RWPE2 (cell line): ENCODE data around the gene ITPKB.

ENCODE experiments used
- ATAC-seq: fragments of 200-7000 bp; cut with Tn5 transposase; 3 replicates; pipeline ENCODE4 v1.9.1; 2021; ENCODE audit warnings: low read depth
- DNase-seq: peaks from one replicate; pipeline ENCODE4 v3.0.0-alpha.2; 2020; ENCODE audit warnings: low spot score
- H3K27ac ChIP-seq: fragments of 450-650 bp; 2 replicates; pipeline ENCODE4 v1.5.1; 2017; ENCODE audit warnings: mild to moderate bottlenecking; ENCODE audit not compliant: poor library complexity, severe bottlenecking
- H3K27me3 ChIP-seq: fragments of 250-450 bp; sonication (Bioruptor Pico); 2 replicates; pipeline ENCODE4 v1.5.1; 2021; ENCODE audit warnings: mild to moderate bottlenecking, moderate library complexity; ENCODE audit not compliant: insufficient read depth, poor library complexity, severe bottlenecking
- H3K36me3 ChIP-seq: fragments of 250-450 bp; sonication (Bioruptor Pico); 2 replicates; pipeline ENCODE4 v1.5.1; 2020; ENCODE audit warnings: low read depth, mild to moderate bottlenecking, moderate library complexity
- H3K4me1 ChIP-seq: fragments of 250-450 bp; sonication (Bioruptor Pico); 2 replicates; pipeline ENCODE4 v1.5.1; 2021; ENCODE audit warnings: mild to moderate bottlenecking, moderate library complexity; ENCODE audit not compliant: insufficient read depth, poor library complexity, severe bottlenecking
- H3K4me3 ChIP-seq: fragments of 250-450 bp; sonication (Bioruptor Pico); 2 replicates; pipeline ENCODE4 v1.5.1; 2021; ENCODE audit warnings: mild to moderate bottlenecking, moderate library complexity; ENCODE audit not compliant: severe bottlenecking
- H3K9me3 ChIP-seq: fragments of 250-450 bp; sonication (Bioruptor Pico); 2 replicates; pipeline ENCODE4 v1.5.1; 2021; ENCODE audit warnings: mild to moderate bottlenecking, moderate library complexity; ENCODE audit not compliant: severe bottlenecking
- CTCF ChIP-seq: fragments of 450-650 bp; IDR thresholded peaks from one replicate; pipeline ENCODE4 v1.5.1; 2017; ENCODE audit warnings: mild to moderate bottlenecking, moderate library complexity; ENCODE audit not compliant: poor library complexity, severe bottlenecking

The ITPKB gene

DNA sequence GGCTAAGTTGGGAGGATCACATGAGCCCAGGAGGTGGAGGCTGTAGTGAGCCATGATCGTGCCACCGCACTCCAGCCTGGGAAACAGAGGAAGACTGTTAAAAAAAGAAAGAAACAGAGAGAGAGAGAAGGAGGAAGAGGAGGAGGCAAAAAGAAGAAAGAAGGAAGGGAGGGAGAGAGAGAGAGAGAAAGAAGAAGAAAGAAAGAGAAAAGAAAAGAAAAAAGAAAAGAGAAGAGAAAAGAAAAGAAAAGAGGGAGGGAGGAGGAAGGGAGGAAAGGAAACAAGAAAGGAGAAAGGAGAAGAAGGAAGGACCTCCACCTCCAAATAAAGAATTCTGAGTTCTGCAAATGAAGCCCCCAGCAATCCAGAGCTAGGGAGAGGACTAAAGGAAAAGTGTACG is 108.5 kb downstream of the ITPKB start:
- Histone ChIP-seq H3K9me3 (no peaks in the 10 kb centered on the region), H3K27ac (no peak overlapping the region), H3K4me3 (no peak overlapping the region), H3K4me1 (no peaks in the 10 kb centered on the region), H3K36me3 (no peaks in the 10 kb centered on the region), H3K27me3 (no peaks in the 10 kb centered on the region)
- ATAC-seq (no peak), DNase-seq (no peak)
- TF ChIP-seq CTCF: no peak

DNA sequence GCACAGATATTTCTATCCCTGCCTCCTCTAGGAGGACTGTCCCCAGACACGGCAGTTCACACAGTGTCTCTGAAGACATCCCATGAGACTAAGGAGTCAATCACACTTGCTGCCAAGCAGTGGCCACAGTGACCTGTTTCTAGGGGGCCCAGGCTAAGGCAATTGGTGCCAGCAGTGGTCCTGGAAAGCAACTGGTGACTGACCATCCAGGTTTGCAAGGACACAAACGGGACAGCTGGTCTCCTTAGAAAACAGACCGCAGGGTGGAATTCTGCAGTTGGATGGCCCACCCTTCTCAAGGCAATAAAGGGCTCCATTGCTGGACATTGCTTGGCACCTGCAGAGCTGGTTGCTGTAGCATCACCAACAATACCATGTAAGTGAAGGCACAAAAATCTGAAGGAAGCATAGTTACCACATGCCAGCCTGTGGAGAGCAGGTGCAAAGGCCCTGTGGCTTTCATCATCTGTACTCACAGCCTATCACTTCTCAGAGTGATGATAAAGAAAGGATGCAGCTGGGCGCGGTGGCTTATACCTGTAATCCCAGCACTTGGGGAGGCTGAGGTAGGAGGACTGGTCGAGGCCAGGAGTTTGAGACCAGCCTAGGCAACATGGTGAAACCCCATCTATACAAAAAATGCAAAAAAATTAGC is 109.1 kb downstream of the ITPKB start:
- DNase-seq (no peak), ATAC-seq (no peak)
- H3K36me3 ChIP-seq: no peaks in the 10 kb centered on the region
- no peak overlapping the region for H3K27ac ChIP-seq
- TF ChIP-seq CTCF: no peak
- no peaks in the 10 kb centered on the region for H3K27me3 ChIP-seq
- H3K9me3 ChIP-seq: no peaks in the 10 kb centered on the region
- no peaks in the 10 kb centered on the region for H3K4me1 ChIP-seq
- H3K4me3 ChIP-seq: no peak overlapping the region

- Histone ChIP-seq H3K27me3 (no peaks in the 10 kb centered on the region), H3K4me1 (no peaks in the 10 kb centered on the region), H3K27ac (no peak overlapping the region), H3K4me3 (no peak overlapping the region), H3K9me3 (no peaks in the 10 kb centered on the region), H3K36me3 (no peaks in the 10 kb centered on the region)
- DNase-seq: no peak
- no peak for ATAC-seq
- TF ChIP-seq CTCF: no peak
Observed at GRCh38 chr1:226629210-226629895, 109.7 kb downstream of the ITPKB start.

- H3K9me3 ChIP-seq: no peaks in the 10 kb centered on the region
- no peaks in the 10 kb centered on the region for H3K36me3 ChIP-seq
- TF ChIP-seq CTCF: no peak
- ATAC-seq: no peak
- no peaks in the 10 kb centered on the region for H3K27me3 ChIP-seq
- DNase-seq: no peak
- no peak overlapping the region for H3K27ac ChIP-seq
- no peak overlapping the region for H3K4me3 ChIP-seq
- no peaks in the 10 kb centered on the region for H3K4me1 ChIP-seq
Observed at GRCh38 chr1:226628612-226629155, 110.4 kb downstream of the ITPKB start.
